HG02840 (cell line): ENCODE measurements around the gene ABCA4.
"Not testable (repeated sequence)": the region's sequence is repeated elsewhere in the genome, so short reads cannot be mapped to it uniquely, and the experiment has no call there.

ENCODE experiments used
- ATAC-seq: cut with Tn5 transposase; IDR thresholded peaks from one replicate; pipeline ENCODE4 v1.9.1; 2021; ENCODE audit warnings: mild to moderate bottlenecking, moderate library complexity, moderate number of reproducible peaks; ENCODE audit not compliant: unreplicated experiment, low FRiP score

ABCA4 gene

DNA sequence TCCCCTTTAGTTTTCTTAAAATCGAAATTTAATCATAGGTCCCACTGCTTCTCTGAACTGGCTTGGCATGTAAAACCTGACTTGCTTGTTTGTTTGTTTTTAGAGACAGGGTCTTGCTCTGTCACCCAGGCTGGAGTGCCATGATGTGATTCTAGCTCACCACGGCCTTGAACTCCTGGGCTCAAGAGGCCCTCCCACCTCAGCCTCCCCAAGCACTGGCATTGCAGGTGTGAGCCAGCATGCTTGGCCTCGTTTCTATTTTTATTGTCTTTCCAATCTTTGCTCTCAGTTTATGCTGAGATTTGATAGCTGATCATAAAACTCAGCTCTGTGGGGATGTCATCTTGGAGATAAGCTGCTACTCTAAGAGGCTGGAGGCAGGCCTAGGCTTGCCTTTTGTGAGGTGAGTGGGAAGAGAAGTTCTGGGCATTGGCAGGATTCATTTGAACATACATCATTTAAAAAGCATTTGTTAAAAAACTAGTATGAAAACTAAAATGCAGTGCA, 160.3 kb downstream of the ABCA4 start:
- no peak for ATAC-seq

DNA sequence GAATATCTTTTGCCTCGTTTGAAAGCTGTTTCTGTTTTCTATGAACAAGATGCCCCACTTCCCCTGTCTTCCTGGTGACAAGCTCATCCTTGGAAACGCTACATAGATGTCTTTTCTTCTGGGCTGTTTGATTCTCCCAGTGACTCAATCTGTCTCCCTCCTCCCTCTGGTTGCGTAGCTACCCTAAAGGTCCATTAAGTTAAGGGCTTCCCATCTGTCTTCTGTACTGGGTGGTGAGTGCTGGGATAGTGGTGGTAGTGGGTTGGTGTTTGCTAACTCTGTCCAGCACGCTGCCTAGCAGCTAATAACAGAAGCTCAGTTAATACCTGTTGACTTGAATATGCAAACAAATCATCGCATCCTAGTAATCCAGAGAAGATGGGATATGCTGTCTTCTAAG, 161.5 kb downstream of the ABCA4 start:
- no peak for ATAC-seq

DNA sequence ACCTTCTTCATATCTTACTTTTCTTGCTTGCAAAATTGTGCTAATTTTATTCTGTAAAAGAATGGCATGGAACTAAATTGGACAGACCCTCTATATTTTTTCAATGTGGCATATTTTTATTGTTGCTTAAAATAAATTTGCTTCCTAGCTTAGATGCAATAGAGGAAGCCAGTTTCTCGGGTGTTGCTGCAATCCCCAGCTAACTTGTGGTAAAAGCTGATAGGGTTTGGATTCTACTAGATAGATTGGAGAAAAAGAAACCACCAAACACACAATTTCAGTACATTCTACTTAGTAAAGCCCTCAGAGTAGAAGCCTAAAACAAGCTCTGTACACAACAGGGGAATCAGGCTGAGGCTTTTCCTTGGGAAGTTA, 162.2 kb downstream of the ABCA4 start:
- ATAC-seq, result no peak

DNA sequence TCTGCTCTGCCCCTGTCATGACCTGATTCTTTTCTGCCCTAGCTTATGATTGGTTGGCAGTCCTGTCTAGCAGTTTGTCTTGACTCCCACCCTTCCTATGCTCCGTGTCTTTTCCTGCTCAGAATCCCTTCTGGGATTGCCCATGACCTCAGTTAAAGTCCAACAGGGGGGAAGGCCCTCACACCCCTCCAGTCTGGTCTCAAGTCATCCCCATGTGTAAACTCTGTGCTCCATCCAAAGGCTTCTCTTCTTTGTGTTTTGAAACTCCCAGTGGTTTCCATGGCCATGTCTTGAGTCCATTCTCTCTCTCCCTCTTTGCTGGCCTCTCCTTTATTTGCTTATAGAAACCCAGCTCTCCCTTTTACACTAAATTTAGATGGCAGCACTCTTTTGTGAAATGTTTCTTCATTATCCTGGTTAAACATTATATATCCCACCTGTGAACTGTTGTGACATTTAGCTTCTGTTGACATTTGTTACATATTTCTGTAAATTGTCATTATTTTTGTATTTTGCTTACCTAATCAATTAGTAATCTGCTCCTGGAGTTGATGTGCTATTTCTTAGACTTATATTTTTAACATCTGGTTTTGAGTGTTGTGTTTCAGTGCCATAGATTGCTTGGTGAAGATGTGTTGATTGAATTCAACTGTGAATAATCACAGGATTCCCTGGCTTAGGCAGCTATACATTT, 162.8 kb downstream of the ABCA4 start:
- no peak for ATAC-seq

DNA sequence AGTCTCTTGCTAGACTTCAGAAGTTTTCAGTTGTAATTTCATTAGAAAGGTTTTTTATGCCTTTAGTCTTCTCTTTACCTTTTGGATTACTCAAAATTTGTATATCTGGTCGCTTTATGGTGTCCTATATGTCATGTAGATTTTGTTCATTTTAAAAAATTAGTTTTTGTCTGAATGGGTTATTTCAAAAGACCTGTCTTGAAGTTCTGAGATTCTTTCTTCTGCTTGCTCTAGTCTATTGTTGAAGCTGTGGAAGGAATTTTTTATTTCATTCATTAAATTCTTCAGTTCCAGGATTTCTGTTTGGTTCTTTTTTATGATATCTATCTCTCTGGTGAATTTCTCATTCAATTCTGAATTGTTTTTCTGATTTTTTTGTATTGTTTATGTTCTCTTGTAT, 165.2 kb downstream of the ABCA4 start:
- ATAC-seq, result no peak

DNA sequence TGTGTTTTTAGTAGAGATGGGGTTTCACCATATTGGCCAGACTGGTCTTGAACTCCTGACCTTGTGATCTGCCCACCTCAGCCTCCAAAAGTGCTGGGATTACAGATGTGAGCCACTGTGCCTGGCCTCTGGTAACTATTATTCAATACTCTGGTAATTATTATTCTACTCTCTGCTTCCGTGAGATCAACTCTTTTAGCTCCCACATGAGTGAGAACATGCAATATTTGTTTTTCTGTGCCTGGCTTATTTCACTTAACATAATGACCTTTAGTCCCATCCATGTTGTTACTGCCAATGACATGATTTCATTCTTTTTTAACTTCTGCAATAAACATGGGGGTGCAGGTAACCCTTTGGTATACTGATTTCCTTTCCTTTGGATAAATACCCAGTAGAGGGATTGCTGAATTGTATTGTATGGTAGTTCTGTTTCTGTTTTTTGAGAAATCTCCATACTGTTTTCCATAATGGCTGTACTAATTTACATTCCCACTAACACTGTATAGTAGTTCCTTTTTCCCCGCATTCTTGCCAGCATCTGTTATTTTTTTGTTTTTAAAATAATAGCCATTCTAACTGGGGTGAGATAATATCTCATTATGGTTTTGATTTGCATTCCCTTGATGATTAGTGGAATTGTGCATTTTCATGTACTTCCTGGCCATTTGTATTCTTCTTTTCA, 173.8 kb downstream of the ABCA4 start:
- ATAC-seq, result not testable (repeated sequence)
